B cell (primary cell): Measurements from ENCODE around the gene PRRT1.

ENCODE experiments used
- CTCF ChIP-seq: fragments of 200-600 bp; IDR thresholded peaks from one replicate; pipeline ENCODE4 v1.8.0; 2022; ENCODE audit warnings: antibody characterized with exemption, mild to moderate bottlenecking
- EZH2 ChIP-seq: IDR thresholded peaks from 2 replicates; pipeline ENCODE4 v1.6.1; 2012; ENCODE audit warnings: borderline replicate concordance, low read depth, mild to moderate bottlenecking, moderate library complexity, low read length; ENCODE audit not compliant: insufficient read depth, poor library complexity, severe bottlenecking

- TF ChIP-seq EZH2 (no peak), CTCF (no peak)
These were observed 18.0 kb downstream of the PRRT1 start for GRCh38 chr6:32133786-32134185.
